OCI-M2 (cell line): ENCODE results near the gene KNDC1.
"Not testable (repeated sequence)": the region's sequence is repeated elsewhere in the genome, so short reads cannot be mapped to it uniquely, and the experiment has no call there.

Experiments used
- DNase-seq: peaks from one replicate; lab custom pipeline; 2025; ENCODE audit not compliant: unreplicated experiment; lab: John Stamatoyannopoulos, UW

Gene KNDC1, protein sequence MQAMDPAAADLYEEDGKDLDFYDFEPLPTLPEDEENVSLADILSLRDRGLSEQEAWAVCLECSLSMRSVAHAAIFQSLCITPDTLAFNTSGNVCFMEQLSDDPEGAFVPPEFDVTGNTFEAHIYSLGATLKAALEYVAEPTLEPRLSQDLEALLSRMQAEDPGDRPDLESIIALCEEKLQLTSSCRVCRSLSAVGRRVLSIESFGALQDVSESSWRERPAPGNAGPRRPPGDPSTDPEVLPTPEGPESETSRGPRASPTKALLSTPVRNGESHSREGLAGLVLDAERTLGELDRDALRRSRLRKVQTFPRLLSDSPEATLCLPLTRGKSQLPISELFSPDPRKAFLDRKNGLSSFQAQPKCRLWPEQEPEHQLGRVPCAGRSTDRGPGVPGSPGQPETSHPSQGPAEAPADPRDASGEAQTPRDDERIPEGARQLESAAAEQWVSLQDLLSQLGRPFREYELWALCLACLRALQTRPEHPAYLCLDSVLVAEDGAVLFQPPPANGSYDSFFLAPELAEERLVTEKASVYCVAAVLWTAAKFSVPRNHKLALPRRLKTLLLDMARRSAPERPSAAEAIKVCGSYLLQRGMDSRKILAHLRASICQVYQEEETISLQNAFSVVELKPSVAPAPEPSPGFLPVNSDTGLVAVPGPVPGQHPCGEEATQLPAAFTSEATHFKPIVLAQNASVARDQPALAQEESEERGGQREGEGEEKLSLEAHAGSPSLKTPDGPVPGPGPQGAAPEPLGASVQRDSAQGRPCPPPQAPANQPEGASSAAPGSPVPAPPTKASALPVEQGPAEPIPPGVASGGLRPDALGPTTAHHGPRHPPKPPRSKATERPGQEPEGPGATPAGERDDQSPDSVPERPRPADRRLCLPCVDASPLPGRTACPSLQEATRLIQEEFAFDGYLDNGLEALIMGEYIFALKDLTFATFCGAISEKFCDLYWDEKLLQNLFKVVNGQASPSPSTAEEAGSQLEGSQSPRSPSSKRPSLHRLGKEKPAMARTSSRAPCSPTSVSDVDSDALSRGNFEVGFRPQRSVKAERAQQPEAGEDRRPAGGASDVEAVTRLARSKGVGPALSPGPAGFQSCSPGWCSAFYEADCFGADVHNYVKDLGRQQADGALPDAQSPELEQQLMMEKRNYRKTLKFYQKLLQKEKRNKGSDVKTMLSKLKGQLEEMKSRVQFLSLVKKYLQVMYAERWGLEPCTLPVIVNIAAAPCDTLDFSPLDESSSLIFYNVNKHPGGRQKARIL (N-terminal part only)

DNA sequence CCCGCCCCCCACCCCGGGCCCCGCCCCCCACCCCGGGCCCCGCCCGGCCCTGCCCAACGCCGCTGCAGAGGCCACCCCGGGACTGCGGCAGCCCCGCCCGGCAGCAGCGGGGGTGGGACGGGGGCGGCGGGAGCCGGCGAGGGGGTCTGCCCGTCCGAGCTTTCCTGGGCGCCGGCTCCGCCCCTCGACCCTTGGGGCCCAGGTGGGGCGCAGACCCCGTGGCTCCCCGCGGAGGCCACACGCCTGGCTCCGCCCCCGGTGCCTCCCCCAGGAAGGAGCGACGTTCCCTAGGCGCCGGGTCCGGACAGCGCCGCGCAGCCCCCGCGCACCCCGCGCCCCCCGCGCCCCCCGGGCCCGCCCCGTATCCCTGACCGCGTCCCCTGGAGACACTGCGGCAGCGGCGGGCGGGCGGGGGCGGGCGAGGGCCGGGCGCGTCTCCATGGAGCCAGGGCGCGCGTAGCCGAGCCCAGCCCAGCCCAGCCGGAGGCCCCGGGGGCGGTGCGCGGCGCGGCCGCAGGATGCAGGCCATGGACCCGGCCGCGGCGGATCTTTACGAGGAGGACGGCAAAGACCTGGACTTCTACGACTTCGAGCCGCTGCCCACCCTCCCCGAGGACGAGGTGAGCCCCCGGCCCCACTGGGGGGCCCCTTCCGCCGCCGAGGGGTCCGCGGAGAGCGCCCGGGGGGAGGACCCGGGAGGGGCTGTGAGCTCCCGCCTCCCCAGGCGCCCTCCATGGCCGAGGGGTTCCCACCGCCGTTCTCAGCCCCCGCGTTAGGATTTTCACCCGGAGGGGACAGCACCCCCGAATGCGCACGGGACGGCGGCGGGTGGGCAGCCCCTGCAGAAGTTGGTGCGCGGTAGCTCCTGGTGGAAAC, at the start of gene KNDC1:
Gene KNDC1 (plus strand): TSS at position 270 of the 876 bp plus-strand sequence. CDS start 249 bp downstream, at position 519.
- no peak for DNase-seq

DNA sequence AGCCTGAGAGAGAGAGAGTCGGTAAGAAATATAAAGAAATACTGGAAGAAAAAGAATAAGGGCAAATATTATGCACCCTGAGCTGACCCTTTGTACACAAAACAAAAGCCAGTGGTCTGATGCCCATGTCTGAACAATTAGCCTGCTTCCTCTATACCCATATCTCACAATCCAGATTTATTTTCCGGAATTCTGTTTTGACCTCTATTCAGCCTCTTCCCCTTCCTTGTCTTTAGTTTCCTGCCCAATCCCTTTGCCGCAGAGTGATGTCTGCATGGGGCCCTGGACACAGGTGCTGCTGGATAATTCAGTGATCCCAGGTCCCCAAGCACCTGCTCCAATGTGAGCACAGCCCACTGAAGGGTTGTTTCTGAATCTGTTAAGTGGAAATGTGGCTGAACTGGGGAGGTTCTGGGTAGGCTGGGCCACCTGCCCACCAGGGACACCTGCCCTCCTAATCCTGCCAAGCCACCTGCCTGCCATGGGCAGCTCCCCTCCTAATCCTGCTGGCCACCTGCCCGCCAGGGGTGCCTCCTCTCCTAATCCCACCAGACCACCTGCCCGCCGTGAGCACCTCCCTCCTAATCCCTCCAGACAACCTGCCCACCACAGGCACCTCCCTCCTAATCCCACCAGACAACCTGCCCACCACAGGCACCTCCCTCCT, 49.3 kb upstream of the KNDC1 start:
- no peak for DNase-seq

DNA sequence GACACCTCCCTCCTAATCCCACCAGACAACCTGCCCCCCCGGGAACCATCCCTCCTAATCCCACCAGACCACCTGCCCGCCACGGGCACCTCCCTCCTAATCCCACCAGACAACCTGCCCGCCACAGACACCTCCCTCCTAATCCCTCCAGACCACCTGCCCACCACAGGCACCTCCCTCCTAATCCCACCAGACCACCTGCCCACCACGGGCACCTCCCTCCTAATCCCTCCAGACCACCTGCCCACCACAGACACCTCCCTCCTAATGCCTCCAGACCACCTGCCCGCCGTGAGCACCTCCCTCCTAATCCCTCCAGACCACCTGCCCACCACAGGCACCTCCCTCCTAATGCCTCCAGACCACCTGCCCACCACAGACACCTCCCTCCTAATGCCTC, 48.4 kb upstream of the KNDC1 start:
- not testable (repeated sequence) for DNase-seq

DNA sequence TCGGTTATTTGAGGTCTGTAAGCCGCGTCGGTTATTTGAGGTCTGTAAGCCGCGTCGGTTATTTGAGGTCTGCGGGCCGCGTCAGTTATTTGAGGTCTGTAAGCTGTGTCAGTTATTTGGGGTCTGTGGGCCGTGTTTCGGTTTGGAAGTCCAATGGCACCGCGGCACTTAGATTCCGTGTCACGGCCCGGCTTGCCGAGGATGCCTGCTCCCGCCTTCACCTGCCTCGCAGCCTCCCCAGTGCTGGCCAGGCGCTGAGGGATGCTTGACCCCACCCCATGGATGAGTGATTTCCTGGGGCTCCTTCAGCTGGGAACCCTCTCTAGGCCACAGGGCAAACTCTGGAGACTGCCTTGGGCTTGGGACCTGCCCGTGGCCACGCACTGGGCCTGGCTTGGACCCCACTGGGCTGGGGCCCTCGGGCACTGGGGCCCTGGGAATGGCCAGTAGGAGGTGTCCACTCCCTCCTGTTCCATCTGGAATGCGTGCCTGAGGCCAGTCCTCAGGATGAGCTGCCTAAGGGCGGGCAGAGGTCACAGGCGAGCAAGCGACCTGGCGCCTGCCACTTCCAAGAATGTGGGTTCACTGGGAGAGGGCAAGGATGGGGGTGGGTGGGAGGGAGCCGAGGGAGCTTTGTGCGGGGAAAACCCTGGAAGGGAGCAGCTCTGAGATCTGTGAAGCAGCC, 46.7 kb upstream of the KNDC1 start:
- no peak for DNase-seq

DNA sequence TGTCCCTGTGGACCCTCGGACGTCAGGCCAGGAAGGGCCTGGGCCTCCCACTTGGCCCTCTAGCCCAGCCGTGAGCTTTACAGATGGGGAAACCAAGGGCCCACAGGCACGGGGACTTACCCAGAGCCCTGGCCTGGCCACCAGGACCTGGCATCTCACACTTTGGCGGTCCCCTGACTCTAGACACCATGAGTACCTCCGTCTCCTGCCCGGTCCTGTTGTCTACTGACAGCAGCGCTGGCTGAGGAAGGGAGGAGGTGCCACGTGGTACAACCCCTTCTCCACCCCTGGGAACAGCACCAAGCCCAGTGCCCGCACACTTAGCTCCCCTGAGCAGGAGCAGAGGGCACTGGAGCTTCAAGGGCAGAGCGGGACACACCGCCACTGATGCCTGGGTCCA, 46.2 kb upstream of the KNDC1 start:
- no peak for DNase-seq

DNA sequence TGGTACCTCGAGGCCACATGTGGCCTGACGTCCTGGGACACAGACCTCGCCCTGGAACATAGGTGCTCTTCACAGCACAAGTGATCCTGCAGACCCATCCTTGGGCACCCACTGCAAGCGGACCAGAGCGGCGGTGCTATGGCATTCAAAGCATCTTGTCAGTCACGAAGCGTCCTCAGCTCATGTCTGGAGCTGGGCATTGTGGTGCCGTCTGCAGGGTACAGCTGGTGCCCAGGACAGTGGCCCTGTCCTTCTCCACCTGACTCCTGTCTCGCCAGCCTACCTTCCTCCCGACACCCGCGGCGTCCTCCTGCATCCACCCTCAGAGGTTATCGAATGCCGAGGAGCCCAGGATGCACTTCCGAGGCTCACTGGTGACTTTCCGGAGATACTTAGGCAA, 45.8 kb upstream of the KNDC1 start:
- DNase-seq, result no peak

DNA sequence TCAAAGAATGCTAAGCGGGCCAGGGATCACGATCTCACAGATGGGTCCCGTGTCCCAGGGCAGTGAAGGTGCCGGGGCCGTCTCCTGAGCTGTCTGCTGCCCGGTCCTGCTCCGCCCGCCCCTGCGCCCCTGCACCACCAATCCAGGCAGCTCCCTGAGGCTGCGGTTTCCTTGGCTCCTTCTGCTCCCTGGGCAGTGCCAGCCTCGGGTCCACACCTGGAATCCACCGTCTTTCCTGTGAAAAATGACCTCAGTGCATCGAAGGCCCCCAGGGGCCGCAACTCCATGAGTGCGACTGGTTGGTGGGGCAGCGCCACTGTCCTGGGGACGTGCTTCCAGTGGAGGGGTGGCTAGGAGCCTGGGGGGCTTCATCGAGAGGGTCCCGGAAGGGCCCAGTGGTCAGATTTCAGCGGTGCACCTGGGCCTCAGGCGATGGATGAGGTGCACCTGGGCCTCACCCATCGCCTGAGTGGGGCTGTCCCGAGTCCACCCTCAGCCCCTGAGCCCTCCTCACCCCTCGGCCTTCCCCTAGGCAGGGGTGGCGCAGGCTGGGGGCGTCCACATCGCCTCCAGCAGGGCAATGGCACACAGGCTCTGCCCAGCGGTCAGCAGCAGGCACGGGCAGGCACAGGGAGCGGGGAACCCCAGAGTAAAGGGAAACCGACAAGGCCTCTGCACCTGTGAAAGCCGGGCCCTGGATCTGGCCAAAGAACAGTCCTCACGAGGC, 45.1 kb upstream of the KNDC1 start:
- no peak for DNase-seq

DNA sequence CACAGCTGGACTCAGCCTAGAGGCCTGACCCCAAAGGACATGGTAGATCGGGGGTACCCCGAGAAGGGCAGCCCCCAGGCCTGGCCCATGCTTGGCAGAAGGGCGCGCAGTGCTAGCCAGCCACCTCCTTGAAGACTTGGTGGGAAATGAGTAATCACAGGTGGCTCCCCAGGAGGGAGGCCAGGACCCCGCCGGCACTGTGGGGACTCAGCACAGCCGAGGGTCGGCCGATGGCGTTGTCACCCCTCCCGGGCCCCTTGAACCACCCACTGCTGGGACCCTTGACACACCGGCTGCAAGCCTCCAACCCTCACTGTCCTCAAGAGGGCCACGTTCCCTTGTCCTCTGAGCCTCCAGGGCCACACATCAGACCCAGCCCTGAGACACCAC, 44.6 kb upstream of the KNDC1 start:
- no peak for DNase-seq

DNA sequence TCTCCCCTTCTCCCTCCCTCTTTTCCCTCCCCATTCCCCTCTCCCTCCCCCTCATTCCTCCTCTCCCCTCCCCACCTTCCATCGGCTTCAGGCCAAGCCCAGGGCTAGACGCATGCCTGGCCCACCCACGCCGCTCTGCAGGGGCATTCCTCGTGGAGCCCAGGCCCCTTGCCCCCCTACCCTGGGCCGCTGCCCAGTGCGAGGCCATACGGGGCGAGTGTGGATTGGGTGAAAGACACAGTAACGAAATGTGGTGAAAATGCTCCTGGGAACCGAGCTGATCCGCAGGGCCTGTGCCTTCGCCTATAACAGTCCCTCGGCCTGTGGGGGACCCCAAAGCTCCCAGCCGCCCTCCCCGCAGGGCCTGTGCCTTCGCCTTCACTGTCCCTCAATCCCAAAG, 44.0 kb upstream of the KNDC1 start:
- DNase-seq, result no peak

DNA sequence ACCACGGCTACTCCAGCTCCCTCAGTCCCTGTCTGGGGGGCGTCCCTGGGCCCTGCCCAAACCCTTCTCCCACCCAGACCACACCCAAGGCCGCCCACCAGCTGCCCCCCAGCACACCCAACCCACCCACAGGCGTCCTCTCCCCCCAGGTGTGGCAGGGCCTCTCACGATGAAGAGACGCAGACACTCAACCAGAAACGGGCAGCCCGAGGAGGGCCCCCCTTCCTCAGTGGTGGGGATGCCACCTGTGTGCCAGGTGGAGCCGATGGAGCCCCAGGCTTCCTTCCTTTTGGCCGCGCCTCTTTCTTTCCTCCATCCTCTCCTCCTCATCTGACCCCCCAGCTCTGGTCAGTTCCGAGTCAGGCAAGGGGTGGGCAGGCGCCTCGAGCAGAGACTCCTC, 43.6 kb upstream of the KNDC1 start:
- no peak for DNase-seq

DNA sequence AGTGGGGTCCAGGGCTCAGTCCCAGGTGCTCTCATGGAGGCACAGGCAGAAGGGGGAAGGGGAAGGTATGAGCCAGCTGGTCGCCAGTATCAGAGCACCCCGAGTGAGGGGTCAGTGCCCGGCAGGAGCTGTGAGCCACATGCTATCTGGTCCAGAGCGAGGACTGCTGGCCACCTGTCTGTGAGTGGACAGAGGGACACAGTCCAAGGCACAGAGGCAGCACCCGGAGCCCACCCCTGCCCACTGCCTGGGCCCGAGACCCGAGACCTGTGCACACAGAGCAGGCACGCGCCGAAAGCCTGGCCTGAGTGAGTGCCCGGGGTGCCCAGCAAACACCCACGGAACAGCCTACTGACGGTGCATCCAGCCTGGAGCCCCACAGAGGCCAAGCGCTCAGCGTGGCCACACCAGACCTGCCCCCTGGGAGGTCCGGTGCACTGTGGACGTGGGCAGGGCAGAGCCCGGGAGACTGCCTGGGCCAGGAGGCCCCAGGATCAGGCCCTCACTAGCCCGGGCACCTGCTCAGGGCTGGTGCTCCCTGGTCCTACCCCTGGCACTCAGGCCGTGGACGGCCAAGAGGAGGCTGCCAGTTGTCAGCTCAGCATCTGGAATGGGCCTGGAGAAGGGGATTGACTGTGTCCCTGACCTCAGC, 42.9 kb upstream of the KNDC1 start:
- no peak for DNase-seq

DNA sequence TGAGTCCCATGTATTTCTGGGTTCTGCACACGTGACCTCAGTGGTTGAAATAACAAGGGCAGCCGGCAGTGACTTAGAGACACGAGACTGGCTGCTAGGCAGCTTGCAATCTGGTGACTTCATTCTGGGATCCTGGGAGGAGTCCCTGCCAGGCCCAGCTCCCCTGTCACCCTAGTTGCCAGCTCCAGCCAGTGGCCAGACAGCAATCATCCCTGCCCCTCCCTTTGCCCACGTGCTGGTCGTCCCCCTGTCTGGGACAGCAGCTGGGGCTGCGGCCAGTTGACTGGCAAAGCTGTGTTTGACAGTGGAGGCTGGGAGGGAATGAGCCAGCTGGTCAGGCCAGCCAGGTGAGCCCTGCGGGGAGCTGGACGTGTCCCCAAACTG, 42.3 kb upstream of the KNDC1 start:
- no peak for DNase-seq

DNA sequence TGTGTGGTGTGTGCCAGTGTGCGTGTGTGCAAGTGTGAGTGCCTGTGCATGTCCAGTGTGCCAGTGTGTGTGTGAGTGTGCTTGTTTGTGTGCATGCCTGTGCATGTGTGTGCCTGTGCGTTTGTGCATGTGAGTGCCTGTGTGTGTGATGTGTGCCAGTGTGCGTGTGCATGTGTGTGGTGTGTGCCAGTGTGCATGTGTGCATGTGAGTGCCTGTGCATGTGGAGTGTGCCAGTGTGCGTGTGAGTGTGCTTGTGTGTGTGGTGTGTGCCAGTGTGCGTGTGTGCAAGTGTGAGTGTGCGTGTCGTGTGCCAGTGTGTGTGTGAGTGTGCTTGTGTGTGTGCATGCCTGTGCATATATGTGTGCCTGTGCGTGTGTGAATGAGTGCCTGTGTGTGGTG, 38.5 kb upstream of the KNDC1 start:
- no peak for DNase-seq

DNA sequence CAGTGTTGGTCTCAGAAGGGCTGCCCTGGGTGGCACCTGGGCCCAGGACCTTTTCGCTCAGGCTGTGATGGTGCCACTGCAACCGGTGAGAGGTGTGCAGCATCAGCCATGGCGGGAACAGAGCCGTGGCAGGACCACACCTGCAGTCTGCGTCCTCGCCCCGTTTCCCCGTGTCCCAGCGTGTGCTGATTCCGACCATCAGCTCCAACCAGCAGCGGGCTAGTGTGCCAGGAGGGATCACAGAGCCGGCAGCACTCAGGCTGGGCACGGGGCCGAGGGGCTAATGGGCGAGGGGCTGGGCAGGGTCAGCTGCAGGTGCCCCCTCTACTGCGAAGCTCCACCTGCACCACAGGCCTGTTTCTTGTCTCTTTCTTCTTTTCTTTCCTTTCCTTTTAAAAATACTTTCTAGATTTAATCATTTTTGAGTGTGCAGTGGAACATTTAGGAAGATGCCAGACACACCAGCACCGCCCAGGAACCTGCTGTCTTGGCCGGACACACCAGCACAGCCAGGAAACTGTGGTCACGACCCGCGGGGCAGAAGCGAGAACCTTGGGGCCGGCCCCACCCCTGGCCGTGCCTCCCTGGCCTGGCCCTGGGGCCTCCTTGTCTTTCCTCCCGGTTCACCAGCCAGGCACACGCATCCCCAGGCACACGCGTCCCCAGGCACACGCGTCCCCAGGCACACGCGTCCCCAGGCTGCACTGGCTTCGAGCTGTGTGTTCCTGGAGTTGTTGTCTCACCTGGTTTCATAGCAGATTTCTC, 37.7 kb upstream of the KNDC1 start:
- no peak for DNase-seq

DNA sequence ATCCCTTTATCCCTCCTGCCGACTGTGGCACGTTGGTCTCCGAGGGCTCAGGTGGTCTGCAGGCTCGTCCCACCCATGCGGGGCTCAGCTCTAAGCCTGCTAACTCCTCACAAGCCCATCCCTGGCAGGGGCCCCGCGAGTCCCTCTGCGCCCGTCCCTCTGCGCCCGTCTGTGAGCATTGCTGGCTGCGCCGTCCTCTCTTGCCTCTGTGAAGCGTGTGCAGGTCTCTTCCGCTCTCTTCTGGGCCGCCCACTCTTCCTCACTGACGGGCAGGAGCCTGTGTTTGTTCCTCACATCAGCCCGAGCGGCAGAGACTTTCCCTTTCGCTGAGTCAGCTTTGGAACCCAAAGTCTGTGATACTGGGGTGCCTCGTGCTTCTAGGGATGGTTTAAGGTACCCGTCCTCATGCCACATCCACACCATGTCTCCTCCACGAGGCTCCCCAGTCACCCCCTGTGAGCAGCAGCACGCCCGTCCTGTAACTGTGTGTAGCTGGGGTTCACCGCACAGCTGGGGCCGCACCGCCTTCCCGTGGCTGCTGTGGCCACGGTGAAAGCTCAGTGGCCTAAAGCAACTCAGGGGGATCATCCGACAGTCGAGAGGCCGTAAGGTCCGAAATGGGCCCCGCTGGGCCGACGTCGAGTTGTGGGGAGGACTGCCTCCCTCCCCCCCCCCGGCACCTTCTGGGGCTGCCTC, 36.8 kb upstream of the KNDC1 start:
- no peak for DNase-seq

DNA sequence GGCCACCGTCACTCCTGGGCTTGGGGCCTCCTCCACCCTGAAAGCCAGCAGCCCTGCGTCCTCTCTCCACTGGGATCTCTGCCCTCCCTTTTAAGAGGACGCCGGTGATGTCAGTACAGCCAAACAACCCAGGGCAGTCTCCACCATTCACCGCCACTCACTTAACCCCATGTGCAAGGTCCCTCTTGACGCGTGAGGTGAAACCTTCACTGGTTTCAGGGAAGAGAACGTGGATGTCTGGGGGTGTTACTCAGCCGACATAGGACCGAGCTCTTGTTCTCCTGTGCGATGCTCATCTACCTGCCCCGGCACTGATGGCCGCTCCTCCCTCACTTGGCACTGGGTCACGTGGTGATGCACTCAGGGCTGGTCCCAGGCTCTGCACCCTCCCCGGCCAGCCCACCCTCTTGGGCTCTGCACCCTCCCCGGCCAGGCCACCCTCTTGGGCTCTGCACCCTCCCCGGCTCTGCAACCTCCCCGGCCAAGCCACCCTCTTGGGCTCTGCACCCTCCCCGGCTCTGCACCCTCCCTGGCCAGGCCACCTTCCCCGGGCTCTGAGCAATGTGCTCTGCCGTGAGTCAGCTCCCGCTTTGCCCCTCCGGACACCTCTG, 36.2 kb upstream of the KNDC1 start:
- no peak for DNase-seq
